ENCODE measurements around the gene LONRF3.
"Not testable (repeated sequence)": the region's sequence is repeated elsewhere in the genome, so short reads cannot be mapped to it uniquely, and the experiment has no call there.

Gene LONRF3

GRCh38 chrX:119007189-119007770, 32.9 kb downstream of the LONRF3 start:
- Mint-ChIP-seq H3K36me3 (ENCODE audit: low read depth) (peaks cover 36% of the 10 kb centered on the region), H3K4me1 (ENCODE audit: low read depth) (peaks cover 7% of the 10 kb centered on the region), H3K27ac (no peak overlapping the region), H3K9me3 (no peaks in the 10 kb centered on the region), H3K4me3 (no peak overlapping the region), H3K27me3 (peaks cover 33% of the 10 kb centered on the region)
- DNase-seq = no peak

GRCh38 chrX:119008110-119008744, 33.8 kb downstream of the LONRF3 start:
- Mint-ChIP-seq H3K27ac (no peak overlapping the region), H3K9me3 (no peaks in the 10 kb centered on the region), H3K4me3 (no peak overlapping the region), H3K36me3 (ENCODE audit: low read depth) (peaks cover 38% of the 10 kb centered on the region), H3K4me1 (ENCODE audit: low read depth) (peaks cover 7% of the 10 kb centered on the region), H3K27me3 (peaks cover 35% of the 10 kb centered on the region)
- DNase-seq = peak; percentile 42

DNA sequence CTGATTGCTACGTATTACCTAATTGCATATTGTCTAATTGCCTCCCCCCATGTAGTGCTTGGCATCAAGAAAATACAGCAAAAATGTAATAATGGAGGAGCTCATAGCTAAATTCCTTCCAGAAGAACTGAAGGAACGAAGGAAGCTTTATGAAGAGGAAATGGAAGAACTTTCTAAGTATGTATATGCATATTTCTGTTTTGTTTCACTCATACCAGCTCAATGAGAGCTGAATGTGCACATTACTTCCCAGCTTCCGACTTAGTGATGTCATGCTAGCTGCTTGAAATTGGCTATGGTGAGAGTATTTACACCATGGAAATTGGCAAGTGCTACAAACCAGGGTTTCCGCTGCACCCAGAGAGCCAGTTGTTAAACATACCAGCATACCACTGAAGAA, 34.7 kb downstream of the LONRF3 start:
- H3K27me3 Mint-ChIP-seq = peaks cover 29% of the 10 kb centered on the region
- peaks cover 8% of the 10 kb centered on the region for H3K4me1 Mint-ChIP-seq (ENCODE audit: low read depth)
- H3K4me3 Mint-ChIP-seq = no peak overlapping the region
- no peaks in the 10 kb centered on the region for H3K9me3 Mint-ChIP-seq
- no peak overlapping the region for H3K27ac Mint-ChIP-seq
- H3K36me3 Mint-ChIP-seq (ENCODE audit: low read depth) = peaks cover 41% of the 10 kb centered on the region
- DNase-seq = no peak

- peaks cover 49% of the 10 kb centered on the region for H3K36me3 Mint-ChIP-seq (ENCODE audit: low read depth)
- no peaks in the 10 kb centered on the region for H3K9me3 Mint-ChIP-seq
- H3K4me1 Mint-ChIP-seq (ENCODE audit: low read depth) = peaks cover 13% of the 10 kb centered on the region
- H3K4me3 Mint-ChIP-seq = no peak overlapping the region
- DNase-seq = no peak
- H3K27ac Mint-ChIP-seq = no peak overlapping the region
- peaks cover 29% of the 10 kb centered on the region for H3K27me3 Mint-ChIP-seq
Measured at GRCh38 chrX:119010491-119010890, 36.1 kb downstream of the LONRF3 start.

- no peaks in the 10 kb centered on the region for H3K9me3 Mint-ChIP-seq
- peaks cover 20% of the 10 kb centered on the region for H3K27me3 Mint-ChIP-seq
- no peak overlapping the region for H3K4me3 Mint-ChIP-seq
- H3K27ac Mint-ChIP-seq = no peak overlapping the region
- H3K4me1 Mint-ChIP-seq (ENCODE audit: low read depth) = peaks cover 19% of the 10 kb centered on the region
- H3K36me3 Mint-ChIP-seq (ENCODE audit: low read depth) = peaks cover 62% of the 10 kb centered on the region
- DNase-seq = no peak
Measured at GRCh38 chrX:119013164-119013563, 38.7 kb downstream of the LONRF3 start.

- peaks cover 55% of the 10 kb centered on the region for H3K36me3 Mint-ChIP-seq (ENCODE audit: low read depth)
- peaks cover 19% of the 10 kb centered on the region for H3K4me1 Mint-ChIP-seq (ENCODE audit: low read depth)
- H3K27ac Mint-ChIP-seq = peak overlapping the region; percentile 73
- DNase-seq = peak; percentile 39
- no peaks in the 10 kb centered on the region for H3K9me3 Mint-ChIP-seq
- H3K4me3 Mint-ChIP-seq = peak overlapping the region; percentile 1
- peaks cover 11% of the 10 kb centered on the region for H3K27me3 Mint-ChIP-seq
Measured at GRCh38 chrX:119015407-119016237, 41.2 kb downstream of the LONRF3 start.

- no peak overlapping the region for H3K4me3 Mint-ChIP-seq
- no peaks in the 10 kb centered on the region for H3K9me3 Mint-ChIP-seq
- H3K27me3 Mint-ChIP-seq = peaks cover 18% of the 10 kb centered on the region
- peaks cover 19% of the 10 kb centered on the region for H3K4me1 Mint-ChIP-seq (ENCODE audit: low read depth)
- DNase-seq = no peak
- H3K36me3 Mint-ChIP-seq (ENCODE audit: low read depth) = peaks cover 55% of the 10 kb centered on the region
- H3K27ac Mint-ChIP-seq = no peak overlapping the region
Measured at GRCh38 chrX:119017077-119017476, 42.7 kb downstream of the LONRF3 start.

- H3K4me3 Mint-ChIP-seq = no peak overlapping the region
- peaks cover 8% of the 10 kb centered on the region for H3K36me3 Mint-ChIP-seq (ENCODE audit: low read depth)
- no peak overlapping the region for H3K27ac Mint-ChIP-seq
- no peaks in the 10 kb centered on the region for H3K4me1 Mint-ChIP-seq (ENCODE audit: low read depth)
- no peak for DNase-seq
- no peaks in the 10 kb centered on the region for H3K9me3 Mint-ChIP-seq
- peaks cover 12% of the 10 kb centered on the region for H3K27me3 Mint-ChIP-seq
Measured at GRCh38 chrX:119025900-119026299, 51.5 kb downstream of the LONRF3 start.

DNA sequence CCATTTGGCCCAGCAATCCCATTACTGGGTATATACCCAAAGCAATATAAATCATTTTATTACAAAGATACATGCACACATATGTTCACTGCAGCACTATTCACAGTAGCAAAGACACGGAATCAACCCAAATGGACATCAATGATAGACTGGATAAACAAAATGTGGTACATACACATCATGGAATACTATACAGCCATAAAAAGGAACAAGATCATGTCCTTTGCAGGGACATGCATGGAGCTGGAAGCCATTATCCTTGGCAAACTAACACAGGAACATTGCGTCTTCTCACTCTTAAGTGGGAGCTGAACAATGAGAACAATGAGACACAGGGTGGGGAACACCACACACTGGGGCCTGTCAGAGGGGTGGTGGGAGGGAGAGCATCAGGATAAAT, 51.9 kb downstream of the LONRF3 start:
- H3K27me3 Mint-ChIP-seq; H3K36me3 Mint-ChIP-seq (ENCODE audit: low read depth); H3K4me3 Mint-ChIP-seq; H3K9me3 Mint-ChIP-seq; H3K27ac Mint-ChIP-seq; DNase-seq; H3K4me1 Mint-ChIP-seq (ENCODE audit: low read depth): not testable (repeated sequence)

DNA sequence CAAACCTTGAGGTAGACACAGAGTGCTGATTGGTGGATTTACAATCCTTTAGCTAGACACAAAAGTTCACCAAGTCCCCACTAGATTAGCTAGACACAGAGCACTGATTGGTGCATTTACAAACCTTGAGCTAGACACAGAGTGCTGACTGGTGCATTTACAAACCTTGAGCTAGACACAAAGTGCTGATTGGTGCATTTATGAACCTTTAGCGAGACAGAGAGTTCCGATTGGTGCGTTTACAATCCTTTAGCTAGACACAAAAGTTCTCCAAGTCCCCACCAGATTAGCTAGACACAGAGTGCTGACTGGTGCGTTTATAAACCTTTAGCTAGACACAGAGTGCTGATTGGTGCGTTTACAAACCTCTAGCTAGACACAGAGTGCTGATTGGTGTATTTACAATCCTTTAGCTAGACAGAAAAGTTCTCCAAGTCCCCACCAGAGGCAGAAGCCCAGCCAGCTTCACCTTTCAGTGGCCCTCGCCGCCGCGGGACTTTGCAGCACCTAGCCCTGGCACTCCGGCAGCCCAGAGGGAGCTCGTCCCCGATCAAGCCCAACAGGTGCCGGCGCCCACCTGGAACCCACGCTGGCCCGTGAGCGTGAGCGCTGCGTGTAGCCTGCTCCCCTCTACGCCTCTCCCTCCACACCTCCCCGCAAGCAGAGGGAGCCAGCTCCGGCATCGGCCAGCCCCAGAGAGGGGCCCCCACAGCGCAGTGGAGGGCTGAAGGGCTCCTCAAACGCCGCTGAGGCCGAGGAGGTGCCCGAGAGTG, 53.7 kb downstream of the LONRF3 start:
- H3K4me3 Mint-ChIP-seq; DNase-seq; H3K27ac Mint-ChIP-seq; H3K4me1 Mint-ChIP-seq (ENCODE audit: low read depth); H3K36me3 Mint-ChIP-seq (ENCODE audit: low read depth); H3K9me3 Mint-ChIP-seq: not testable (repeated sequence)
- peaks cover 14% of the 10 kb centered on the region for H3K27me3 Mint-ChIP-seq

DNA sequence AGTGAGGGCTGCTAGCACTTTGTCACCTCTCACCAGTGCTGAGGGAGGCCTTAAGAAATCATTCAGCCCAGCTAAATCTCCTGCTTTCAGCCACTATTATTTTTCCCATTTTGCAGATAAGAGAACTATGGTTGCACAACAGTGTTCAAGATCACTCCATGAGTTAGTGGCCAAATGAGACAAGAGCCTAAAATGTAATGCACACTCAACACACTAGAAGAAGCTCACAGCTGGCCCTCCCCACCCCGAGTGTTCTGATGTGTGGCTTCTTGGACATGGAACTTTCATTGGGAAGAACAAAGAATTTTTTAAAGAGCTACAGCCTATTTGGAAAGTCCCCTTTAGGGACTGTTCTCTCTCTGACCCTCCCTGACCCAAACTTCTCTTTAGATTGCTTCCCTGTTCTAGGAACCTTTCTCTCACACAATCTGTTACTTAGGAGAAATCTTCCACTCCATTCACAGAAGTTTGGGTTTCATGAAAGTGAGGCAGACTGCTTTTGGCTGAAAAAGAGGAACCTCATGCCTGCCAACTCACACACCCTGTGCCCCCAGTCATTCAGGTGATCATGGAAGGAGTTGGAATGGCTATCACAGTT, 54.4 kb downstream of the LONRF3 start:
- Mint-ChIP-seq H3K27ac (no peak overlapping the region), H3K27me3 (peaks cover 18% of the 10 kb centered on the region), H3K4me3 (no peak overlapping the region), H3K36me3 (ENCODE audit: low read depth) (no peaks in the 10 kb centered on the region), H3K4me1 (ENCODE audit: low read depth) (no peaks in the 10 kb centered on the region), H3K9me3 (peaks cover under 1% of the 10 kb centered on the region)
- no peak for DNase-seq

- H3K9me3 Mint-ChIP-seq; H3K4me1 Mint-ChIP-seq (ENCODE audit: low read depth); H3K27ac Mint-ChIP-seq; H3K36me3 Mint-ChIP-seq (ENCODE audit: low read depth); DNase-seq; H3K4me3 Mint-ChIP-seq: not testable (repeated sequence)
- peaks cover 18% of the 10 kb centered on the region for H3K27me3 Mint-ChIP-seq
Measured at GRCh38 chrX:119029656-119030055, 55.2 kb downstream of the LONRF3 start.

DNA sequence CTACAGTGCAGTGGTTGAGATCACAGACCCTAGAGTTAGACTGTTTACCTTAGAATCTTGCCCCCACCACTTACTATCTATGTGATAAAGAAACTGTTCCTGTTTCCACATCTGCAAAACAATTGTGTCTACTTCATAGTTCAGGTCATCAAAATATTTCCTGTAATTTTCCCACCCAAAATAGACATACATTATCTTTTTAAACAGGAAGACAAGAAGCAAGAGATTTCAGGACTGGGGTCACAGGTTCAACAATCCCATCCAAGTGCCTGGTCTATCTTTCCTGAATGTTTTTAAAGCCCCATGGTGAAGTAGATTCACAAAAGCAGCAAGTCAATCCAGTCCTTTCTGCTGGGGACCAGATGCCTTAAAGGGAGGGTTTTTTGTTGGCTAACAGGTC, 56.6 kb downstream of the LONRF3 start:
- no peak overlapping the region for H3K27ac Mint-ChIP-seq
- H3K4me3 Mint-ChIP-seq = no peak overlapping the region
- H3K4me1 Mint-ChIP-seq (ENCODE audit: low read depth) = no peaks in the 10 kb centered on the region
- DNase-seq = no peak
- H3K27me3 Mint-ChIP-seq = peaks cover 18% of the 10 kb centered on the region
- peaks cover 5% of the 10 kb centered on the region for H3K9me3 Mint-ChIP-seq
- H3K36me3 Mint-ChIP-seq (ENCODE audit: low read depth) = no peaks in the 10 kb centered on the region

Data from activated T-cell treated with anti-CD3 and anti-CD28 coated beads, Interleukin-2, amount 50 U/mL, for 24 hours (primary cell).